WTC11 (cell line): ENCODE measurements around the gene MUC20. TPM values are rescaled to one million over a fixed set of nuclear protein-coding genes. Genes with fewer than 3 reads are reported as not detected.

ENCODE experiments used
- ATAC-seq: fragments of 200-7000 bp; cut with Tn5 transposase; 2 replicates; pipeline ENCODE4 v1.10.0; 2021; ENCODE audit warnings: mild to moderate bottlenecking, moderate library complexity
- CTCF ChIA-PET: fragments of 300-600 bp; sonication (Branson Sonifier 250); formaldehyde crosslinking; loops from one replicate; lab custom pipeline; 2021; ENCODE audit warnings: antibody characterized with exemption; lab: Charles Lee
- POLR2A ChIA-PET: fragments of 350-600 bp; sonication (Branson Sonifier 250); formaldehyde crosslinking; loops from one replicate; lab custom pipeline; 2021; ENCODE audit warnings: antibody characterized with exemption; lab: Charles Lee
- DNase-seq: peaks from one replicate; pipeline ENCODE4 v3.0.0; 2021; ENCODE audit warnings: low spot score
- H3K27ac Mint-ChIP-seq: 2 replicates; pipeline ENCODE4 v1.8.0; 2021; ENCODE audit warnings: mixed read lengths
- H3K27me3 Mint-ChIP-seq: 2 replicates; pipeline ENCODE4 v1.8.0; 2021; ENCODE audit warnings: low read depth, mild to moderate bottlenecking, moderate library complexity, mixed read lengths
- H3K36me3 Mint-ChIP-seq: 2 replicates; pipeline ENCODE4 v1.8.0; 2021; ENCODE audit warnings: mixed read lengths
- H3K4me1 Mint-ChIP-seq: 2 replicates; pipeline ENCODE4 v1.8.0; 2022; ENCODE audit warnings: mixed read lengths
- H3K4me3 Mint-ChIP-seq: 2 replicates; pipeline ENCODE4 v1.8.0; 2021; ENCODE audit warnings: mild to moderate bottlenecking, moderate library complexity, mixed read lengths
- H3K9me3 Mint-ChIP-seq: 2 replicates; pipeline ENCODE4 v1.8.0; 2021; ENCODE audit warnings: mixed read lengths
- AFF4 ChIP-seq: sonication (generic); formaldehyde crosslinking; IDR thresholded peaks from 2 replicates; pipeline ENCODE4 v1.8.1; 2023; ENCODE audit warnings: mild to moderate bottlenecking, missing genetic modification reagents, borderline replicate concordance
- ATF1 ChIP-seq: sonication (generic); formaldehyde crosslinking; IDR thresholded peaks from 2 replicates; pipeline ENCODE4 v1.8.1; 2023; ENCODE audit warnings: mild to moderate bottlenecking, moderate library complexity, missing genetic modification reagents
- ATF3 ChIP-seq: sonication (generic); formaldehyde crosslinking; conservative IDR thresholded peaks from 2 replicates; pipeline ENCODE4 v1.8.1; 2022; ENCODE audit warnings: mild to moderate bottlenecking, missing genetic modification reagents
- CDX4 ChIP-seq: fragments of 250-450 bp; sonication (Bioruptor Pico); IDR thresholded peaks from 2 replicates; pipeline ENCODE4 v1.9.0; 2021; ENCODE audit warnings: moderate library complexity, mild to moderate bottlenecking, inconsistent platforms, borderline replicate concordance
- GRHL2 ChIP-seq: fragments of 250-450 bp; sonication (Bioruptor Pico); IDR thresholded peaks from 2 replicates; pipeline ENCODE4 v1.8.0; 2022; ENCODE audit warnings: mild to moderate bottlenecking, moderate library complexity; ENCODE audit not compliant: insufficient replicate concordance, severe bottlenecking
- JAZF1 ChIP-seq: fragments of 250-450 bp; sonication (Bioruptor Pico); IDR thresholded peaks from 2 replicates; pipeline ENCODE4 v1.9.0; 2021; ENCODE audit warnings: moderate library complexity, mild to moderate bottlenecking, inconsistent platforms
- NFYB ChIP-seq: sonication (generic); formaldehyde crosslinking; conservative IDR thresholded peaks from 2 replicates; pipeline ENCODE4 v1.8.0; 2022; ENCODE audit warnings: low read depth, missing genetic modification reagents
- OVOL2 ChIP-seq: fragments of 250-450 bp; sonication (Bioruptor Pico); IDR thresholded peaks from 2 replicates; pipeline ENCODE4 v1.9.0; 2021; ENCODE audit warnings: mild to moderate bottlenecking, borderline replicate concordance
- PRDM15 ChIP-seq: sonication (generic); formaldehyde crosslinking; IDR thresholded peaks from 2 replicates; pipeline ENCODE4 v1.8.0; 2022; ENCODE audit warnings: missing genetic modification reagents
- SMAD3 ChIP-seq: sonication (generic); formaldehyde crosslinking; IDR thresholded peaks from 2 replicates; pipeline ENCODE4 v1.8.0; 2022; ENCODE audit warnings: missing genetic modification reagents, mild to moderate bottlenecking, borderline replicate concordance
- SP1 ChIP-seq: sonication (generic); formaldehyde crosslinking; conservative IDR thresholded peaks from 2 replicates; pipeline ENCODE4 v1.8.1; 2022; ENCODE audit warnings: missing genetic modification reagents
- TP53 ChIP-seq: sonication (generic); formaldehyde crosslinking; IDR thresholded peaks from 2 replicates; pipeline ENCODE4 v1.8.1; 2023; ENCODE audit warnings: mild to moderate bottlenecking, missing genetic modification reagents
- ZNF232 ChIP-seq: sonication (generic); formaldehyde crosslinking; IDR thresholded peaks from 2 replicates; pipeline ENCODE4 v1.8.0; 2022; ENCODE audit warnings: mild to moderate bottlenecking, missing genetic modification reagents
- ZNF263 ChIP-seq: sonication (generic); formaldehyde crosslinking; IDR thresholded peaks from 2 replicates; pipeline ENCODE4 v1.8.1; 2022; ENCODE audit warnings: low read depth, mild to moderate bottlenecking, moderate library complexity, missing genetic modification reagents
- ZNF671 ChIP-seq: fragments of 250-450 bp; sonication (Bioruptor Pico); IDR thresholded peaks from 2 replicates; pipeline ENCODE4 v1.8.0; 2021; ENCODE audit warnings: mild to moderate bottlenecking
- total RNA-seq: library from RNA; stranded (reverse); gene quantifications from 3 replicates; pipeline ENCODE4 v1.2.3, GENCODE V29; 2021
- TF ChIP-seq, protein P1 (sequence below): sonication (generic); formaldehyde crosslinking; IDR thresholded peaks from 2 replicates; pipeline ENCODE4 v1.8.0; 2022; ENCODE audit warnings: mild to moderate bottlenecking, missing genetic modification reagents
- TF ChIP-seq, protein P2 (sequence below): sonication (generic); formaldehyde crosslinking; IDR thresholded peaks from 2 replicates; pipeline ENCODE4 v1.8.1; 2023; ENCODE audit warnings: mild to moderate bottlenecking, missing genetic modification reagents
- TF ChIP-seq, protein P3 (sequence below): sonication (generic); formaldehyde crosslinking; IDR thresholded peaks from 2 replicates; pipeline ENCODE4 v1.8.0; 2022; ENCODE audit warnings: mild to moderate bottlenecking, missing genetic modification reagents

MUC20 gene
- total RNA-seq, 1 experiment from 2014 or later = 0.77 TPM

- DNase-seq (no peak), ATAC-seq (no peak)
- Mint-ChIP-seq H3K4me1 (peaks cover 24% of the 10 kb centered on the region), H3K9me3 (peaks cover 18% of the 10 kb centered on the region), H3K4me3 (no peak overlapping the region), H3K27me3 (peaks cover 28% of the 10 kb centered on the region), H3K36me3 (no peaks in the 10 kb centered on the region), H3K27ac (no peak overlapping the region)
- CTCF ChIA-PET = interaction anchor here (0.7 to 1.5 kb wide), 3 partner anchors 12 to 151 kb away, joined by 3 to 4 read pairs (median 3); partner anchors contain the start of gene MUC20
- TF ChIP-seq AFF4 (CRISPR knock-in tag) (no peak), TP53 (CRISPR knock-in tag) (no peak), ATF1 (CRISPR knock-in tag) (no peak), PRDM15 (CRISPR knock-in tag) (0 out of 2 replicates have a peak, but pooled peaks have one; percentile 17)
- POLR2A ChIA-PET = no interaction called here
These were observed 12.7 kb upstream of the MUC20 start for GRCh38 chr3:195708061-195708460.

GRCh38 chr3:195708626-195709481 lies 11.9 kb upstream of the MUC20 start:
- Mint-ChIP-seq H3K4me3 (no peak overlapping the region), H3K27ac (no peak overlapping the region), H3K36me3 (no peaks in the 10 kb centered on the region), H3K27me3 (peaks cover 28% of the 10 kb centered on the region), H3K9me3 (peaks cover 18% of the 10 kb centered on the region), H3K4me1 (peaks cover 24% of the 10 kb centered on the region)
- DNase-seq (no peak), ATAC-seq (no peak)
- TF ChIP-seq JAZF1 (CRISPR knock-in tag) = no peak
- TF ChIP-seq, protein P1, sequence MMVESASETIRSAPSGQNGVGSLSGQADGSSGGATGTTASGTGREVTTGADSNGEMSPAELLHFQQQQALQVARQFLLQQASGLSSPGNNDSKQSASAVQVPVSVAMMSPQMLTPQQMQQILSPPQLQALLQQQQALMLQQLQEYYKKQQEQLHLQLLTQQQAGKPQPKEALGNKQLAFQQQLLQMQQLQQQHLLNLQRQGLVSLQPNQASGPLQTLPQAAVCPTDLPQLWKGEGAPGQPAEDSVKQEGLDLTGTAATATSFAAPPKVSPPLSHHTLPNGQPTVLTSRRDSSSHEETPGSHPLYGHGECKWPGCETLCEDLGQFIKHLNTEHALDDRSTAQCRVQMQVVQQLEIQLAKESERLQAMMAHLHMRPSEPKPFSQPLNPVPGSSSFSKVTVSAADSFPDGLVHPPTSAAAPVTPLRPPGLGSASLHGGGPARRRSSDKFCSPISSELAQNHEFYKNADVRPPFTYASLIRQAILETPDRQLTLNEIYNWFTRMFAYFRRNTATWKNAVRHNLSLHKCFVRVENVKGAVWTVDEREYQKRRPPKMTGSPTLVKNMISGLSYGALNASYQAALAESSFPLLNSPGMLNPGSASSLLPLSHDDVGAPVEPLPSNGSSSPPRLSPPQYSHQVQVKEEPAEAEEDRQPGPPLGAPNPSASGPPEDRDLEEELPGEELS = no peak
- TF ChIP-seq CDX4 (CRISPR knock-in tag) = no peak
- TF ChIP-seq SP1 (CRISPR knock-in tag) = no peak
- POLR2A ChIA-PET = no interaction called here
- CTCF ChIA-PET = interaction anchor here (0.7 to 1.5 kb wide), 3 partner anchors 11 to 151 kb away, joined by 3 to 4 read pairs (median 3); partner anchors contain the start of gene MUC20

DNA sequence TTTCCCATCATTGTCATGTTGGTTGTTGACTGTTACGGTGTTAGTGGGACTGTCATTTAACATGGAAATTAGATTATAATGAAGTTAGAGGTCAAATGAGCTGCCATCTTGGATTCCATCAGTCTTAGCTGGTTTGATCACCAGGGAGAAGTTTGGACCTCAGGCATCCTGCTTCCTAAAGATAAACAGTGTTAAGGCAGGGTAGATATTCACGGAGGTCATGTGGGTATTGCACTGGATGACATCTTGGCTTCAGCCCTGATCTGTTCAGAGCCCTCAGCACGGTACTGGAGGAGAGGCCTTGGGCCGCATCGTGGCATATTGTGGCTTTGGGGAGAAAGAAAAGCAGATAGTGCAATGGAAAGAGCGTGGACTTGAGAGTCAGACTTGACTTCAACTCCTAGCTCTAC lies 11.1 kb upstream of the MUC20 start:
- Mint-ChIP-seq H3K4me3 (no peak overlapping the region), H3K9me3 (peaks cover 23% of the 10 kb centered on the region), H3K4me1 (peaks cover 18% of the 10 kb centered on the region), H3K36me3 (no peaks in the 10 kb centered on the region), H3K27me3 (peaks cover 28% of the 10 kb centered on the region), H3K27ac (no peak overlapping the region)
- ChIA-PET POLR2A (no interaction called here), CTCF (no interaction called here)
- DNase-seq = no peak
- ATAC-seq = no peak
- TF ChIP-seq ZNF263 (no peak), ATF3 (CRISPR knock-in tag) (no peak), OVOL2 (CRISPR knock-in tag) (no peak), GRHL2 (CRISPR knock-in tag) (no peak), ZNF671 (CRISPR knock-in tag) (no peak), NFYB (no peak), ZNF232 (no peak), SMAD3 (CRISPR knock-in tag) (no peak)
- TF ChIP-seq, protein P2, sequence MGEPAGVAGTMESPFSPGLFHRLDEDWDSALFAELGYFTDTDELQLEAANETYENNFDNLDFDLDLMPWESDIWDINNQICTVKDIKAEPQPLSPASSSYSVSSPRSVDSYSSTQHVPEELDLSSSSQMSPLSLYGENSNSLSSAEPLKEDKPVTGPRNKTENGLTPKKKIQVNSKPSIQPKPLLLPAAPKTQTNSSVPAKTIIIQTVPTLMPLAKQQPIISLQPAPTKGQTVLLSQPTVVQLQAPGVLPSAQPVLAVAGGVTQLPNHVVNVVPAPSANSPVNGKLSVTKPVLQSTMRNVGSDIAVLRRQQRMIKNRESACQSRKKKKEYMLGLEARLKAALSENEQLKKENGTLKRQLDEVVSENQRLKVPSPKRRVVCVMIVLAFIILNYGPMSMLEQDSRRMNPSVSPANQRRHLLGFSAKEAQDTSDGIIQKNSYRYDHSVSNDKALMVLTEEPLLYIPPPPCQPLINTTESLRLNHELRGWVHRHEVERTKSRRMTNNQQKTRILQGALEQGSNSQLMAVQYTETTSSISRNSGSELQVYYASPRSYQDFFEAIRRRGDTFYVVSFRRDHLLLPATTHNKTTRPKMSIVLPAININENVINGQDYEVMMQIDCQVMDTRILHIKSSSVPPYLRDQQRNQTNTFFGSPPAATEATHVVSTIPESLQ = no peak
- TF ChIP-seq, protein P3, sequence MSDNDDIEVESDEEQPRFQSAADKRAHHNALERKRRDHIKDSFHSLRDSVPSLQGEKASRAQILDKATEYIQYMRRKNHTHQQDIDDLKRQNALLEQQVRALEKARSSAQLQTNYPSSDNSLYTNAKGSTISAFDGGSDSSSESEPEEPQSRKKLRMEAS = no peak
